NCI-H2029 (cell line): ENCODE measurements around the gene CFAP119.

Experiments
- DNase-seq: peaks from one replicate; lab custom pipeline; 2025; lab: John Stamatoyannopoulos, UW

The CFAP119 gene

GRCh38 chr16:30762991-30763725 is 1.3 kb upstream of the CFAP119 start:
- no peak for DNase-seq

GRCh38 chr16:30761427-30761927 is 385 bp downstream of the CFAP119 start:
- DNase-seq, result no peak

DNA sequence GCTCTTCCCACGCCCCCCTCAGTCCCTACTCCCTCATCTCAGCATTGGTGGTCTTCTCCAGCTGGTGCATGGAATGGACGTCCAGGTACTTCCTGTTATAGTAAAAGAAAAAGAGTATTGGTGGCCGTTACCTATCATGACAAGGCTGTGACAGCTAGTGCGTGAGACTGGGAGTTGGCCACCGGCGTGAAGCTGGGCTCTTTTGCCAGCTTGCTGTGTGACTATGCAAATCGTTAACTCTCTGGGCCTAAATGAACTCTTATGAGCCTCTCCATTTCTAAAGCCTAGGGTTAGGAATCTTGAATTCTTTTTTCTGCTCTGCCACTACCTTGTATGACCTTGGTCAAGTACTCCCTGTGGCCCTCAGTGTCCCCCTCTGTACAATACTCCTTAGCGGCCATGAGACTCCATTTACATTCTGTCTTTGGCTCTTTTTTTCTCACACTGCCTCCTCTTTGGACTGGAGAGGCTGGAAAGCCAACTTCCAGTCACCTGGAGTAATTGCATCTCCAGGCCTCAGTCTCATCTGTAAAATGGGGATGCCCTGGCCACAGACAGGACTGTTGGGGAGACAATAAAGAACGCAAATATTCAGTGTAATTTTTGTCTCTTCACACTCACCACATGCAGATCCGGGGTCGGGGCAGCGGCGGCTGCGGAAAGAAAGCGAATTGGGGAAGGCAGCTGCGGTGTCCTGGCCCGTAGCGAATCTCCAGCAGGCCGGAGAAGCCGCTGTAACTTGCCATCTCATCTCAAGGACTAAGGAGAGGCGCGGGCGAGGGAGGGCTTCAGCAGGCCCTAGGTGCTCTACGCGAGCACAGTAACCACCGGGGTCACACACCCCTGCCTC is 1.1 kb downstream of the CFAP119 start:
- DNase-seq, result no peak

DNA sequence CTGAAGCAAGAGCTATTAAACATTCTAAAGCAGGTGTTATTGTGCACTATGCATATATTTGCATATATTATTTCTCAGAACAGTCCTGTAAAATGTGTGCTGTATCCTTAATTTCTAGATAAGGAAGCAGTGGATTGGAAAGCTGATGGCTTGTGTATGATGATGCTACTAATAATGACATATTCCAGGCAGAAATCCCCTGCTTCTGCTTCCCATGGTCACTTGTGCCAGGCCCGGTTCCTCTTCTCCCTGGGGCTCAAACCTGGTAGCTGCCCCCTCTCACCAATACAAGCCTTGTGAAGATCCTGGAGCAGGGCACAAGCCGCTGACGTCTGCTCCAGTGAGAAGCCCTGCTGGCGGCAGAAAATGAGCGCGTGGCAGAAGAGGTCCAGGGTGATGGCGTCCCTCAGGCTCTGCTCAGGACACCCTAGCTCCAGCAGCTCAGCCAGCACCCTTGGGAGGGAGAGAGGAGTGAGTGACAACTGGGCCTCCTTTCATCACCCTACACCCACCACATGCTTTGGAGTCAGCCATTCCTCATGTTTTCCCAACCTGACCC is 1.8 kb downstream of the CFAP119 start:
- no peak for DNase-seq

GRCh38 chr16:30758988-30759491 is 2.8 kb downstream of the CFAP119 start:
- DNase-seq, result no peak

GRCh38 chr16:30757316-30757715 is 4.5 kb downstream of the CFAP119 start:
- no peak for DNase-seq

DNA sequence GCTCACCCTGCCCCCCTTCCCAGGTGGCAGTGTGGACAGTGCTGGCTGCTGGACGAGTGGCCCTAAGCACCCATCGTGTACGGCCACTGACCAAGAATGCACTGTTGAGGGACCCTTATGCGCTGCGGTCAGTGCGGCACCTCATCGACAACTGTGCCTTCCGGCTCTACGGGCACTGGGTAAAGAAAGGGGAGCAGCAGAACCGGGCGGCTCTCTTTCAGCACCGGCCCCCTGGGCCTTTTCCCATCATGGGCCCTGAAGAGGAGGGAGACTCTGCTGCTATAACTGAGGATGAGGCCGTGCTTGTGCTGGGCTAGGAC is 5.1 kb downstream of the CFAP119 start:
- DNase-seq, result no peak

- DNase-seq, result no peak
Observed at GRCh38 chr16:30755955-30756780, 5.7 kb downstream of the CFAP119 start.

DNA sequence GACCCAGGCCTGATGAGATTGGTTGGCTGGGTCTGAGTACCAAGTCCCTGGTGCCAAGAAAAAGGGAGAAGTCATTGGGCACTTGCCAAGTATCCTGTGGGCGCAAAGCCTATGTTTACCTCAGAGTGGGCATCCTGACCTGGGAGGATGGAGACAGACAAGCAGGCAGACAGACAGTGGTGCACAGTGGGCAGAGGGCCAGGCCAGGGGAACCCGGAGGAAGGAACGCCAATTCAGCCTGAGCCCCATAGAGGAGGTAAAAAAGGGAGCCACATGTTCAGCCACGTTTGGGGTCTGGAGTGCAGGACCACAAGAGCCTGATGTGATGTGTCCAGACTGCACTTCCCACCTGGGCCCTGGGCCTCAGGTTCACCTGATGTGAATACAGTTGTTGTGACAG is 8.3 kb downstream of the CFAP119 start:
- DNase-seq, result no peak

GRCh38 chr16:30750876-30751465 is 10.9 kb downstream of the CFAP119 start:
- no peak for DNase-seq

DNA sequence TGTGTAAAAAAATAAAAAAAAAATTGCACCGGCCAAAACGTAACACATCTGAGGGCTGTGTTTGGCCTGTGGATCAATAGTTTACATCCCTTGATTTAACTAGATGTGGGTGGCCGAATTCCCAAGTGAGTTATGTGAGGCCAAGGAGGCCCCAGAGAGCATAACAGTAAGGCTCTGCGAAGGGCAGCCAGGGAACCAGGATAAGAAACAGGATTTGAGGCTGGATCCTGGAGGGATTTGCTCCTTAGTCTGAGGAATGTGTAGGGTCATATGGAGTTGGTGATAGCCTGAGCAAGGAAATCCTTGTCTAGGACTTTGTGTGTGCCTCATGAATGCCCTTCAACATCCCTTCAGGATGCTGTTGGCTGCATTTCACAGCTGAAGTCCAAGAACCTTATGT is 11.7 kb downstream of the CFAP119 start:
- DNase-seq, result no peak

- peak; percentile 20 for DNase-seq
Observed at GRCh38 chr16:30748634-30749445, 13.0 kb downstream of the CFAP119 start.

DNA sequence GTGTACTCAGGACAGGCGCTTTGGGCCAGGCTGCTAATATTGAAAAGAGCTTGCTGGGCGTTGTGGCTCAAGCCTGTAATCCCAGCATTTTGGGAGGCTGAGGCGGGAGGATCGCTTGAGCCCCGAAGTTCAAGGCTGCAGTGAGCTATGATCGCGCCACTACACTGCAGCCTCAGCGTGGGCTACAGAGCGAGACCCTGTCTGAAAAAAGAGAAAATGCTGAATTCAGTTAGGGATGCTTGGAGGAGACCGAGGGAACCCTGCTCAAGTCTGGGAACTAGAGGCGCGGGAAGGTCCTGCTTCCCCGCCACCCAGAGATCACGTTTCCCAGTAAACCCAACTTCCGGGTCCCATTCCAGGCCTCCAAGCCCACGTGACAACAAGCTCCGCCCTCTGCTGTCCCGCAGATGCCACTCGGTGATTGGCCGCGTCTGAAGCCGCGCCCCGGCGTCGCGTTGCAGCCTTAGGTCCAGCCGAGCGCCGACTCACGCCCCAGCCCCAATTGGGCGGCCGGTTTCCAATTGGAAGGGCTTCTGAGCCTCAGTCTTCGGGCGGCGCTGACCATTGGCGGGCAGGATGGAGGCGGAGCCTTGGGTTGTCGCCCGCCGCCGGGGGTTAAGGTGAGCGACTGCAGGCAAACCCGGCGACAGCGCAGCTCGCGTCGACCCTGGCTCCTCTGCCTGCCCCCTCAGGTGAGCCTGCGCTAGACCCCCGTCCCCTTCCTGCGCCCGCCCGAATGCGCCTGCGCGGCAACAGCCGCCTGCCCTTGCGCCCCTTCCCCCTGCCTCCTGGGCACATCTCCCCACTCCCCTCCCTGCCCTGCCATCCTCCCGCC is 13.8 kb downstream of the CFAP119 start, which contains the start of gene PHKG2:
PHKG2 (plus strand) TSS at position 627 of the 835 bp plus-strand sequence. CDS start 396 bp downstream, outside the sequence.
- DNase-seq, result peak; percentile 98

DNA sequence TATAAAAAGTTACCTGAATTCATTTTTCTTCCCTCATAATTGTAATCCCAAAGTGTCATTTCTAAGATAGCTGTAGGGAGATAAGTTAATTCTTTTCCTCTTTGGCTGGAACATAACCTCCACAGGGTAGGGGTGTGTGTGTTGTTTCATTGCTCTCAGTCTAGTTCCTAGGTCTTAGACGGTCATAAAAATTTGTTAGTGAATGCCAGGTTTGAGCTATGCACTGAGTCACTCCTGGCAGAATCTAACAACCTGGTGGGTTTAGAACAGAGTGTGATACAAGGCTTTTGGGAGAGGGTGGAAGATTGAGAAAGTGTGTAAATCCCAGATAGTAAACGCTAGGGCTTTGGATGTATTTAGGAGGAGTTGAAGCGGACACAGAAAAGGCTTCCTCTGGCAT is 14.5 kb downstream of the CFAP119 start:
- no peak for DNase-seq

DNA sequence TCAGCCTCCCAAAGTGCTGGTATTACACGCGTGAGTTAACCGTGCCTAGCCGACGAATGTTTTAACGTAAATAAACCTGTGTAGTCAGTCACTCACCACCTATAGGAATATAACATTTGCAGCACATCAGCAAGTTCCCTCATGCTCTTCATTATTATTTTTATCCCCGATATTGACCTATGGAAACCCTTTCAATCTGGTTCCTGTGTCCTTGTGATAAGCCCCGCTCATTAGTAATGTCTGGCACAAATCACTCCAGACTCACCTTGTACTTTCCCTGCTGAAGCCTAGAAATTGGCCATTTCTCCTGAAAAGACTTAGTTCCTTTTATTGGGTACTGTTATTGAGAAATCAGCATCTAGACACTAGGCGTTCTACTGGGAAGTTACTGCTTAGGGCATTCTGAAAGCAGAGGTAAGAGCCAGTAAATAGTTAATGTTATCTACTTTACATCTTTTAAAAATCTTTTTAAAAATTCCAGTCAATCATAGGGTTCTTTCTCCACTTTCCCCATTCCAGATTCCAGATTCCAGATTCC is 15.2 kb downstream of the CFAP119 start:
- no peak for DNase-seq

DNA sequence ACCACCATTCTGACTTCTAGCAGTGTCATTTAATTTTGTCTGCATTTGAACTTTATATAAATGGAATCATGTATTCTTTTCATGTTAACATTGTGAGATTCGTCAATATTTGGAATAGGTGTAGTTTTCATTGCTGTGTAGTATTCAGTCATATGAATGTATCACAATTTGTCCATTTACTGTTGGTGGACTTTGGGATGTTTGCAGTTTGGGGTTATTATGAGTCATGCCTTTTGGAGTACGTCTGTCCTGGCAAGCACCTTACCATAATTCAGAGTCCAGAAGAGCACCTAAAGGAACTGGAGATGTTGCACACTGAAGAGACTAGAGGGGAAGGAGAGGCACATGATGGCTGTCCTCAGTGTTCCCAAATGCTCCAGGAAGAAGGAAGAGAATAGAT is 16.8 kb downstream of the CFAP119 start:
- no peak for DNase-seq

- DNase-seq, result no peak
Observed at GRCh38 chr16:30744183-30744582, 17.7 kb downstream of the CFAP119 start.

DNA sequence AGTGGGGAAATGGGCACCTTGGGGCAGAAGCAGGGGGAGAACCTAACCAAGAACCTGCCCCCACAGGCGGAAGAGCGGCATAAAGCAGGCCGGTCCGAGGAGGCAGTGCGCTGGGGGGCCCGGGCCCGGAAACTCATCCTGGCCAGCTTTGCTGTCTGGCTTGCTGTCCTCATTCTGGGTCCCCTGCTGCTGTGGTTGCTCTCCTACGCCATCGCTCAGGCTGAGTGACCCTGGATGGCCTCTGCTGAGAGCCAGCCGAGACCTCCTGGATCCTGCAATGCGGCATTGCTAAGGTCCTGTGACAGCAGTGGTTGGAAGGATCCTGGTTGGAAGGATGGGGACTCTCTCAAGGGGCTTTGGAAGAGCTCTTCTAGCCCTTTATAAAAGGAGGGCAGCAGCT is 18.1 kb downstream of the CFAP119 start:
- no peak for DNase-seq

DNA sequence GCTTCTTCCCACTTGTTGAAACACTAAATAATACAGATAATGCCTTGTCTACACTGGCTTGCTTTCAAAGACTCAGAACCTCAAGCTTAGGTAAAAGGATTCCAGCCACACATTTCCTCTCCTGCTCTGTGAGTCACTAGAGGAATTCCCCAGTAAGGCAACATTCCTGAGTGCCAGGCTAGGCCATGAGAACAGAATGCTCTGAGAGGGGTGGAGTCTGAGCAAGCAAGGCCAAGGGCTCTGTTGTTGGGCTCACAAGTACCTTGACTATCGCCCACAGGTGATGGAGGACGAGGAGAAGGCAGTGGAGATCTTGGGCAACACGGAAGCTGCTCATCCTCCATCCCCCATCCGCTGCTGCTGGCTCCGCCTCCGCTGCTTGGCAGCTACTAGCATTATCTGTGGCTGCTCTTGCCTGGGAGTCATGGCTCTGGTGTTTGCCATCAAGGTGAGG is 20.4 kb downstream of the CFAP119 start:
- DNase-seq, result no peak
